SK-N-MC (cell line): ENCODE results near the gene EMID1.

Experiments used
- EZH2 ChIP-seq: fragments of 200-600 bp; sonication (generic); IDR thresholded peaks from one replicate; pipeline ENCODE4 v1.6.1; 2017; ENCODE audit warnings: antibody characterized with exemption
- POLR2AphosphoS5 ChIP-seq: IDR thresholded peaks from 2 replicates; pipeline ENCODE4 v1.6.1; 2012; ENCODE audit warnings: mild to moderate bottlenecking, low read depth, low read length, borderline replicate concordance

GRCh38 chr22:29251265-29251664 lies 45.6 kb downstream of the EMID1 start:
- TF ChIP-seq EZH2, result no peak
- no peak for TF ChIP-seq POLR2AphosphoS5
